ENCODE data around the gene GOPC.
A peak's percentile ranks its signal among the peaks of the same experiment; 100 is the strongest.
"Not testable (repeated sequence)": the region's sequence is repeated elsewhere in the genome, so short reads cannot be mapped to it uniquely, and the experiment has no call there.

The GOPC gene

GRCh38 chr6:117602151-117602898 is at the start of gene GOPC:
TSS of gene GOPC (minus strand) at chr6:117602511. CDS start at chr6:117602288, 223 bp downstream.
- TF ChIP-seq CTCF (IDR thresholded peaks at IDR 0.05; ENCODE audit: control insufficient read depth, extremely low read depth, insufficient read depth), result no peak
- peak; percentile 93 for DNase-seq (ENCODE audit: low read depth)
- H3K4me3 ChIP-seq (ENCODE audit: low read depth, low read length), result peak within 1 kb of the TSS; percentile 94

GRCh38 chr6:117651984-117652383 is 49.7 kb upstream of the GOPC start:
- DNase-seq (ENCODE audit: low read depth); H3K4me3 ChIP-seq (ENCODE audit: low read depth, low read length): not testable (repeated sequence)

DNA sequence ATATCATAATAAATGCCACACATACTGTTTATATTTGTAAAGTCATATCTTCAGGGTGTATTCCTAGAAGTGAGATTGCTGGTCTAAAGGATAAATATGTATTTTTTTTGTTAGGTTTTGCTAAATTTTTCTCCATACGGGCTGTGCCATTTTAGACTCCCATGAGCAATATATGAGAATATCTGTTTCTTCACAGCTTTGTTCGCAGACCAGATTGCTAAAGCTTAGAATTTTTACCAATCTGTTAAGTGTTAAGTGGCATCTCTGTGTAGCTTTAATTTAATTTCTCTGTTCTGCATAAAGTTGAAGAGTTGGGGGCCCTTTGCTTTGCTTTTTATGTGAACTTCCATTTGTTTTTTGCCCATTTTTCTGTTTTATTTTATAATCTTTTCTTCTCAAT is 40.7 kb upstream of the GOPC start:
- TF ChIP-seq CTCF (IDR thresholded peaks at IDR 0.05; ENCODE audit: control insufficient read depth, extremely low read depth, insufficient read depth), result no peak
- DNase-seq (ENCODE audit: low read depth), result no peak

GRCh38 chr6:117637770-117638169 is 35.5 kb upstream of the GOPC start:
- H3K4me3 ChIP-seq (ENCODE audit: low read depth, low read length), result no peak overlapping the region
- no peak for TF ChIP-seq CTCF (IDR thresholded peaks at IDR 0.05; ENCODE audit: control insufficient read depth, extremely low read depth, insufficient read depth)
- no peak for DNase-seq (ENCODE audit: low read depth)

More for the DNA sequence above, 40.7 kb upstream of the GOPC start:
- no peak overlapping the region for H3K4me3 ChIP-seq (ENCODE audit: low read depth, low read length)

GRCh38 chr6:117629119-117629660 is 26.9 kb upstream of the GOPC start:
- H3K4me3 ChIP-seq (ENCODE audit: low read depth, low read length), result no peak overlapping the region
- no peak for DNase-seq (ENCODE audit: low read depth)
- no peak for TF ChIP-seq CTCF (IDR thresholded peaks at IDR 0.05; ENCODE audit: control insufficient read depth, extremely low read depth, insufficient read depth)

DNA sequence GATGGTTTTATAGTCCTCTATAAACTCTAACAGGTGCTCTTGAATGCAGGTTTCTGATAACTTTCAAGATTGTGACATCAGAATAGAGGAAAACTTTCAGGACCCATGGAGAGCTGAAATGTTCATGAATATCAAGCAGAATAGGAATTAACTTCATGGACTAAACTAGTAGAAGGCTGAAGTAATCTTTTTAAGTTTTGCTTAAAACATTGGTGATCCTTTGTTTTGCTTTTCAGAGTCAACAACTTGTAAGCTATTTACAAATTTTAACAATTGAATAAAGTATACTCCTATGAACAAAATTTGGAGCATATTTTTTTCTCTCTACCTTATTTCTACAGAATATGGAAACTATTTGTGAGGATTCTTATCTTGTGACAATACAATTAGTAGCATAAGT is 25.2 kb upstream of the GOPC start:
- TF ChIP-seq CTCF (IDR thresholded peaks at IDR 0.05; ENCODE audit: control insufficient read depth, extremely low read depth, insufficient read depth), result no peak
- no peak overlapping the region for H3K4me3 ChIP-seq (ENCODE audit: low read depth, low read length)
- no peak for DNase-seq (ENCODE audit: low read depth)

- TF ChIP-seq CTCF (IDR thresholded peaks at IDR 0.05; ENCODE audit: control insufficient read depth, extremely low read depth, insufficient read depth), result no peak
- no peak for DNase-seq (ENCODE audit: low read depth)
- no peak overlapping the region for H3K4me3 ChIP-seq (ENCODE audit: low read depth, low read length)
Observed at GRCh38 chr6:117624869-117625481, 22.7 kb upstream of the GOPC start.
